Ovary (tissue), 9 donors: ENCODE measurements around the gene PLEKHH2. TPM values are rescaled to one million over a fixed set of nuclear protein-coding genes. Genes with fewer than 3 reads are reported as not detected.

ENCODE experiments used
- DNase-seq, 5 donors: peaks; one replicate each; pipeline ENCODE4 v3.0.0-alpha.2; 2019 to 2020
- H3K27ac ChIP-seq, 2 donors: fragments of 200-600 bp; one replicate each; pipeline versions ENCODE4 v1.5.1 to v1.8.0; 2019 to 2022
- H3K27me3 ChIP-seq: fragments of 200-600 bp; one replicate; pipeline ENCODE4 v1.8.0; 2022
- H3K36me3 ChIP-seq: fragments of 200-600 bp; sonication (generic); one replicate; pipeline ENCODE4 v1.5.1; 2019
- H3K4me1 ChIP-seq: one replicate; pipeline ENCODE4 v1.8.1; 2013; ENCODE audit warnings: mild to moderate bottlenecking, moderate library complexity; ENCODE audit not compliant: insufficient read depth
- H3K4me3 ChIP-seq: fragments of 200-600 bp; sonication (generic); one replicate; pipeline ENCODE4 v1.5.1; 2017
- H3K9me3 ChIP-seq, 2 donors: fragments of 200-600 bp in 1 of 2; sonication (generic) in 1 of 2; one replicate each; pipeline versions ENCODE4 v1.5.1 to v1.8.1; 2013 to 2019; ENCODE audit warnings: mild to moderate bottlenecking in 1 of 2, moderate library complexity in 1 of 2
- CTCF ChIP-seq, 3 donors: fragments of 450-650 bp in 2 of 3; fragments of 200-600 bp in 1 of 3; IDR thresholded peaks; one replicate each; pipeline versions ENCODE4 v1.5.1 to v1.8.0; 2016 to 2022; ENCODE audit warnings: antibody characterized with exemption in 3 of 3, mild to moderate bottlenecking in 1 of 3
- EP300 ChIP-seq: sonication (generic); formaldehyde crosslinking; IDR thresholded peaks from one replicate; pipeline ENCODE4 v1.6.1; 2017; ENCODE audit warnings: antibody characterized with exemption
- POLR2A ChIP-seq: fragments of 450-650 bp; IDR thresholded peaks from one replicate; pipeline ENCODE4 v1.6.1; 2017; ENCODE audit warnings: antibody characterized with exemption, mild to moderate bottlenecking, moderate library complexity
- whole genome bisulfite sequencing, 3 donors: extraction: QIAGEN DNeasy Blood & Tissue Kit in 1 of 3; methylation state at CpG; one replicate each; pipeline versions ENCODE4 v1.1.5 to v1.1.7; 2013 to 2017; 5-methylcytosine and 5-hydroxymethylcytosine counted together
- intact Hi-C, 4 donors: fragments of 100-400 bp; cut with DNase I; formaldehyde crosslinking; loops; one replicate each; pipeline versions ENCODE4 v1.11.0 to v1.15.1; 2022 to 2023
- polyA plus RNA-seq, 2 donors: library from polyadenylated mRNA; stranded (reverse); fragments of 200-250 nt in 1 of 2; fragments of 350-450 nt in 1 of 2; fragmentation: Illumina TruSeq in 1 of 2; extraction: RNeasy Lipid Tissue Mini Kit (QIAGEN cat#74804) in 1 of 2; gene quantifications; one replicate each; pipeline ENCODE4 v1.2.3, GENCODE V29; 2013 to 2014
- total RNA-seq, 7 donors: library from RNA; depleted of rRNA in 2 of 7; stranded (reverse); fragments of >200 nt in 2 of 7; fragmentation: NEBNext Ultra II Directional in 3 of 7; extraction: Animal tissue kit (Norgen Biotek cat#: 25700) in 3 of 7; gene quantifications; one replicate each; pipeline versions ENCODE4 v1.1.0 to v1.2.4, GENCODE V29; 2016 to 2023
- donor health status: DM: no; HTN: no; CAD: no; lungs with moderate emphysema.
- donor health status: DM: no; HTN: no; CAD: no.
- donor health status: Bipolar disorder and iron deficiency.
- donor health status: DM: yes; HTN: yes; CAD: no.
- donor health status: DM: no; HTN: no; CAD: no.
- donor health status: DM: yes; HTN: yes; CAD: no.

PLEKHH2 gene
- total and polyA plus RNA-seq, 9 donors = 15.8 to 66.5 (median 37.2) TPM

GRCh38 chr2:43727634-43728014 lies 90.6 kb downstream of the PLEKHH2 start:
- Histone ChIP-seq H3K36me3 (no peaks in the 10 kb centered on the region), H3K9me3 (no peaks in the 10 kb centered on the region), H3K4me1 (peaks cover 3% of the 10 kb centered on the region), H3K4me3 (no peak overlapping the region), H3K27ac (no peak overlapping the region), H3K27me3 (no peaks in the 10 kb centered on the region)
- DNase-seq = no peak
- WGBS, 3 donors = 97 to 98% (median 98%) methylated on average over 2 of the region's 2 CpGs
- intact Hi-C loops = no loop called here
- no peak for TF ChIP-seq CTCF (IDR thresholded peaks at IDR 0.05)
- no peak for TF ChIP-seq POLR2A
- TF ChIP-seq EP300 = no peak

DNA sequence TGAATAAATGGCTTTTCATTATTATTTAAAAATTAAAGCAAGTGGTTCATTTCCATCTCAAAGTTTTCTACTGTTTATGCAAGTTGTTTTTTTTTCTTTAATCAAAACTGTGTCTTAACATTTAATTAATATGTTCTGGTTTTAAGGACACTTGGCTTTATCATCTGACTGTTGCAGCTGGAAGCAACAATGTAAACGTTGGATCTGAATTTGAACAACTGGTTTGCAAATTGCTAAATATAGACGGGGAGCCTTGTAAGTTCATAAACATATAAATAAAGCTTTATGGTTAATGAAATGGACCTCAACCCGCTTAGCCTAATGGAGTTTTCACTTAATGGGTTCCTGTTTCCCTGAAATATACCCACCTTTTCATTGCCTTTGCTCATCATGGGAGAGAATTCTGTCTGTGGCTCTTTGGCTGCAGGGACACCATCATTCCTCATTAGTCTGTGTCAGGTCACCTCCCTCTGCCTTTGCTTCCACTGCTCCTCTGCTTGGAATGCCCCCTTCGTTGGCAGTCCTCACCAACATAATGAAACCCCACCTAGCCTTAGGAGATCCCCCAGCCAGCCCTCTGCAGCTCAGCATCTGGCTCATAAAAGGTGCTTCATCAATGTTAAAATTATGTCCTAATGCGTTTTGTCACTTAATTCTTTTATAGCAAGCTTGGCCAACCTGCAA lies 92.6 kb downstream of the PLEKHH2 start:
- WGBS, 3 donors = 28 to 48% (median 36%) methylated on average over 5 of the region's 5 CpGs
- Histone ChIP-seq H3K36me3 (no peaks in the 10 kb centered on the region), H3K4me1 (peaks cover 2% of the 10 kb centered on the region), H3K27me3 (no peaks in the 10 kb centered on the region), H3K27ac (no peak overlapping the region), H3K9me3 (no peaks in the 10 kb centered on the region), H3K4me3 (no peak overlapping the region)
- TF ChIP-seq EP300 (no peak), CTCF (IDR thresholded peaks at IDR 0.05) (no peak), POLR2A (no peak)
- no peak for DNase-seq
- intact Hi-C loops = no loop called here

- H3K36me3 ChIP-seq = no peaks in the 10 kb centered on the region
- H3K9me3 ChIP-seq = no peaks in the 10 kb centered on the region
- DNase-seq = no peak
- no peak overlapping the region for H3K4me3 ChIP-seq
- H3K27me3 ChIP-seq = no peaks in the 10 kb centered on the region
- H3K4me1 ChIP-seq = no peaks in the 10 kb centered on the region
- H3K27ac ChIP-seq = no peak overlapping the region
- WGBS, 3 donors = 98 to 100% (median 98%) methylated on average over 1 of the region's 1 CpG
- TF ChIP-seq EP300 = no peak
- no peak for TF ChIP-seq POLR2A
- no peak for TF ChIP-seq CTCF (IDR thresholded peaks at IDR 0.05)
- intact Hi-C loops = no loop called here
Observed at GRCh38 chr2:43731211-43731610, 94.2 kb downstream of the PLEKHH2 start.

DNA sequence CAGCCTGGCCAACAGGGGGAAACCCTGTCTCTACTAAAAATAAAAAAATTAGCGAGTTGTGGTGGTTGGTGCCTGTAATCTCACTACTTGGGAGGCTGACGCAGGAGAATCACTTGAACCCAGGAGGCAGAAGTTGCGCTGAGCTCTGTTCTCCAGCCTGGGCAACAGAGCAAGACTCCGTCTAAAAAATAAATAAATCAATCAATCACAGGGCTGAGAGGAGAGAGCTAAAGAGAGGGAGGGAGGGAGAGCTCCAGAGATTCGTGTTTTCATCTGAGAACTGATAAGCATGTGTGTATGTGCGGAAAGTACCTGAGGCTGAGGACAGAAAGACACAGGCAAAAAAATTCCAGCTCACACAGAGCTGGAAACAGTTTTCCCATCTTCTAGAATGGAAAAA lies 99.6 kb downstream of the PLEKHH2 start:
- no peak for DNase-seq
- Histone ChIP-seq H3K27me3 (no peaks in the 10 kb centered on the region), H3K27ac (no peak overlapping the region), H3K4me3 (no peak overlapping the region), H3K9me3 (no peaks in the 10 kb centered on the region), H3K36me3 (no peaks in the 10 kb centered on the region), H3K4me1 (no peaks in the 10 kb centered on the region)
- intact Hi-C loops = no loop called here
- TF ChIP-seq POLR2A = no peak
- TF ChIP-seq CTCF (IDR thresholded peaks at IDR 0.05) = no peak
- no peak for TF ChIP-seq EP300
- WGBS, 3 donors = 85 to 88% (median 87%) methylated on average over 6 of the region's 6 CpGs
